22Rv1 (cell line): ENCODE results near the gene CABP7.

ENCODE experiments used
- ZFX ChIP-seq: fragments of 450-650 bp; IDR thresholded peaks from 2 replicates; pipeline ENCODE4 v1.6.1; 2017; ENCODE audit warnings: antibody characterized with exemption, borderline replicate concordance
- TF ChIP-seq, protein P1 (sequence below): fragments of 450-650 bp; IDR thresholded peaks from 2 replicates; pipeline ENCODE4 v1.5.1; 2017; ENCODE audit warnings: mild to moderate bottlenecking

DNA sequence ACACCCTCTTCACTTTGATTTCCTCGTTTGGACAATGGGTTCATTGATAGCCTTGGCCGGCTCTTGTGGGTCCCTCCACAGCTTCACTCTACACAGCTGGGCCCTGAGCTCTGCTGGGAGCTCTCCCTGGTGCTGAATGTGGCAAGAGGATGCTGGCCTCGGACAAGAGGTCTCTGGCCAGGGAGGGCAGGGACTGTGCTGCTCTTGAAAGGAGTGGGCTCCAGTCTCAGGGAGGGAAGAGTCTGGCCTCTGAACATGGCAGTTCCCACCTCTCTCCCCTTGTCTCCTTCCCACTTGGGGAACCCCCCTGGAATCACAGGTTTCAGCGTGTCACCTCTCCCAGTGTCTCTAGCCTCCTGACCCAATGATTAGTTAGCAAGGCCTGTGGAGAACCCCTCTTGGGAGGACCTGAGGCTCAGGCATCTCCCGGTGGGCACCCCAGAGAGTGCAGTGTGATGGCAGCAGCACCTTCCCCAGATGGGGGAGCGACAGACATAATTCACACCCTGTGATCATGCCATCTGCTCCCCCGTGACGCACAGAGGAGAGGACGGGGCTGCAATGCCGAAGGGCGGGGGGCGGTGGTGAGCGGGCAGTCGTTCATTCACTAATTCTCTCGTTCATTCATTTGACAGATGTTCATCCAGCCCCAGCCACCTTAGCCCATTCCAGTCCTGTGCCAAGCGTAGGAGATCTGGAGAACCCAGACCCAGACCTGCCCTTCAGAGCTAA, 2.8 kb upstream of the CABP7 start:
- TF ChIP-seq, protein P1, sequence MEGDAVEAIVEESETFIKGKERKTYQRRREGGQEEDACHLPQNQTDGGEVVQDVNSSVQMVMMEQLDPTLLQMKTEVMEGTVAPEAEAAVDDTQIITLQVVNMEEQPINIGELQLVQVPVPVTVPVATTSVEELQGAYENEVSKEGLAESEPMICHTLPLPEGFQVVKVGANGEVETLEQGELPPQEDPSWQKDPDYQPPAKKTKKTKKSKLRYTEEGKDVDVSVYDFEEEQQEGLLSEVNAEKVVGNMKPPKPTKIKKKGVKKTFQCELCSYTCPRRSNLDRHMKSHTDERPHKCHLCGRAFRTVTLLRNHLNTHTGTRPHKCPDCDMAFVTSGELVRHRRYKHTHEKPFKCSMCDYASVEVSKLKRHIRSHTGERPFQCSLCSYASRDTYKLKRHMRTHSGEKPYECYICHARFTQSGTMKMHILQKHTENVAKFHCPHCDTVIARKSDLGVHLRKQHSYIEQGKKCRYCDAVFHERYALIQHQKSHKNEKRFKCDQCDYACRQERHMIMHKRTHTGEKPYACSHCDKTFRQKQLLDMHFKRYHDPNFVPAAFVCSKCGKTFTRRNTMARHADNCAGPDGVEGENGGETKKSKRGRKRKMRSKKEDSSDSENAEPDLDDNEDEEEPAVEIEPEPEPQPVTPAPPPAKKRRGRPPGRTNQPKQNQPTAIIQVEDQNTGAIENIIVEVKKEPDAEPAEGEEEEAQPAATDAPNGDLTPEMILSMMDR = no peak
- TF ChIP-seq ZFX = no peak
